Measurements from ENCODE around the gene RAD51B. TPM values are rescaled to one million over a fixed set of nuclear protein-coding genes. Genes with fewer than 3 reads are reported as not detected.

RAD51B gene
- total RNA-seq, 2 donors from 2014 or later: 22.8 to 33.8 TPM

DNA sequence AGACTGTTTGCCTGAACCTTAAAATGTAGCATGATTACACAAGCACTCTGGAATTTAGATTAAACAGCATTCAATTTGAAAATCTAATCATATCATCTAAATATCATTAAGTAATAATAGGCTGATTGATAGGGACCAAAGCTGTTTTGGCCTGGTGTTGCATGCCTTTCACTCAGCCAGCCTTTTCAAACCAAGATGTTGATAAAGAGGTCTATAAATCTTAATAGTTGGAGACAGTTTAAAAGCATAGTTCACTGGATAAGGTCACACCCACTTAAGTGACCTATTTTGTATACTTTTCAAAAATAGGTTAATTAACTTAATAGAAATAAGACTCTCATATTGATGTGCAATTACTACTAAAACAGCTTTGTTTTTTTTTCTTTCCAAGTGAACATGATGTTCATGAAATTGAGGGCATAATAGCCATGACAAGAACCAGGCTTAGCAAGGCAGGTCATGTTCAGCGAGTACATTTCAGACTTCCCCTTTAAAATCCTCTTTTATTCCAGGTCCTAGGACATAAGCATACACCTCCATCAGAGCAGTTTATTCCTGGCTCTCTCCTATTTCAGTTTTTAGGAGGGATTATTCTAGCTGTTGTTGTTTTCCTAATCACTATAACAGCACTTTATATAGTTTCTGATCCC is 349.0 kb downstream of the RAD51B start:
- H3K4me3 Mint-ChIP-seq: no peak overlapping the region

DNA sequence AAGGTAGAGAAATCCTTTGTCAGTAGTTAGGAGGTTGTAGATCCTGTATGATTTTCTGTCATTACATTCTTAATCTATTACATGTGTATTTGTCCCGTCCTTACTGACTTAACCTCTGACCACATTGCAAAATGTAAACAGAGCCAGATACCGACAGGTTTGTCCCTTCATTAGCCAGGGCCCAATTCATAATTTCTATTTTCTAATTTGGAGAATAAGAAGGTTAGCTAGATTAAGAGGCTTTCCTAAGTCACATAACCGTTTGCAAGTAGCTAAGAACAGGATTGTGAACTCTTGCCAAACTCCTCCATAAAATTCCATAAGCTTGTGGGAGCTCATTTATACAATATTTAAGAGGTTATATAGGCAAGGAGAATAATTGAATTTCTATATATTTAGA is 352.6 kb downstream of the RAD51B start:
- 93% methylated on average over 3 of the region's 3 CpGs; no CpG with 5 or more reads in 1 of the 2 experiments for WGBS, 2 experiments (ENCODE audit: insufficient coverage in 1 of 2, insufficient read length in 1 of 2)
- TF ChIP-seq, protein P1, sequence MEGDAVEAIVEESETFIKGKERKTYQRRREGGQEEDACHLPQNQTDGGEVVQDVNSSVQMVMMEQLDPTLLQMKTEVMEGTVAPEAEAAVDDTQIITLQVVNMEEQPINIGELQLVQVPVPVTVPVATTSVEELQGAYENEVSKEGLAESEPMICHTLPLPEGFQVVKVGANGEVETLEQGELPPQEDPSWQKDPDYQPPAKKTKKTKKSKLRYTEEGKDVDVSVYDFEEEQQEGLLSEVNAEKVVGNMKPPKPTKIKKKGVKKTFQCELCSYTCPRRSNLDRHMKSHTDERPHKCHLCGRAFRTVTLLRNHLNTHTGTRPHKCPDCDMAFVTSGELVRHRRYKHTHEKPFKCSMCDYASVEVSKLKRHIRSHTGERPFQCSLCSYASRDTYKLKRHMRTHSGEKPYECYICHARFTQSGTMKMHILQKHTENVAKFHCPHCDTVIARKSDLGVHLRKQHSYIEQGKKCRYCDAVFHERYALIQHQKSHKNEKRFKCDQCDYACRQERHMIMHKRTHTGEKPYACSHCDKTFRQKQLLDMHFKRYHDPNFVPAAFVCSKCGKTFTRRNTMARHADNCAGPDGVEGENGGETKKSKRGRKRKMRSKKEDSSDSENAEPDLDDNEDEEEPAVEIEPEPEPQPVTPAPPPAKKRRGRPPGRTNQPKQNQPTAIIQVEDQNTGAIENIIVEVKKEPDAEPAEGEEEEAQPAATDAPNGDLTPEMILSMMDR (conservative IDR thresholded peaks at IDR 0.05): no peak
- H3K9me3 Mint-ChIP-seq: peaks cover 2% of the 10 kb centered on the region

More for the DNA sequence above, 349.0 kb downstream of the RAD51B start:
- Mint-ChIP-seq H3K36me3 (ENCODE audit: low read depth) (no peaks in the 10 kb centered on the region), H3K27ac (no peak overlapping the region), H3K9me3 (peaks cover 2% of the 10 kb centered on the region), H3K27me3 (ENCODE audit: insufficient read depth) (no peaks in the 10 kb centered on the region), H3K4me1 (peaks cover 30% of the 10 kb centered on the region)
- no peak for DNase-seq
- WGBS, 2 experiments (ENCODE audit: insufficient coverage in 1 of 2, insufficient read length in 1 of 2): 88 to 100% methylated on average over 1 of the region's 1 CpG
- Histone ChIP-seq H3K9ac (ENCODE audit: extremely low read depth, low read length, poor library complexity, severe bottlenecking) (no peak overlapping the region), H3K27ac (ENCODE audit: low read depth, low read length) (no peak overlapping the region), H3K36me3 (ENCODE audit: control insufficient read depth, insufficient read depth, low read length) (no peaks in the 10 kb centered on the region), H3K4me3 (ENCODE audit: low read length) (no peak overlapping the region), H3K4me1 (ENCODE audit: control insufficient read depth, insufficient read depth, low read length) (peaks cover 11% of the 10 kb centered on the region), H3K9me3 (ENCODE audit: control insufficient read depth, low read length) (no peaks in the 10 kb centered on the region), H3K27me3 (ENCODE audit: control insufficient read depth, insufficient read depth, low read length, poor library complexity, severe bottlenecking) (no peaks in the 10 kb centered on the region)
- TF ChIP-seq, protein P1 (conservative IDR thresholded peaks at IDR 0.05): no peak

GRCh38 chr14:68172627-68173026 is 353.0 kb downstream of the RAD51B start:
- 100% methylated on average over 1 of the region's 1 CpG; no CpG with 5 or more reads in 1 of the 2 experiments for WGBS, 2 experiments (ENCODE audit: insufficient coverage in 1 of 2, insufficient read length in 1 of 2)

More for the DNA sequence above, 352.6 kb downstream of the RAD51B start:
- no peaks in the 10 kb centered on the region for H3K27me3 ChIP-seq (ENCODE audit: control insufficient read depth, insufficient read depth, low read length, poor library complexity, severe bottlenecking)
- Mint-ChIP-seq H3K27ac (no peak overlapping the region), H3K27me3 (ENCODE audit: insufficient read depth) (no peaks in the 10 kb centered on the region), H3K4me3 (no peak overlapping the region), H3K4me1 (peaks cover 13% of the 10 kb centered on the region), H3K36me3 (ENCODE audit: low read depth) (no peaks in the 10 kb centered on the region)
- H3K4me1 ChIP-seq (ENCODE audit: control insufficient read depth, insufficient read depth, low read length): peaks cover 11% of the 10 kb centered on the region
- no peak overlapping the region for H3K27ac ChIP-seq (ENCODE audit: low read depth, low read length)
- H3K9me3 ChIP-seq (ENCODE audit: control insufficient read depth, low read length): no peaks in the 10 kb centered on the region
- H3K4me3 ChIP-seq (ENCODE audit: low read length): no peak overlapping the region
- no peaks in the 10 kb centered on the region for H3K36me3 ChIP-seq (ENCODE audit: control insufficient read depth, insufficient read depth, low read length)
- DNase-seq: no peak
- no peak overlapping the region for H3K9ac ChIP-seq (ENCODE audit: extremely low read depth, low read length, poor library complexity, severe bottlenecking)

More at GRCh38 chr14:68172627-68173026, 353.0 kb downstream of the RAD51B start:
- Mint-ChIP-seq H3K4me3 (no peak overlapping the region), H3K27ac (no peak overlapping the region), H3K9me3 (peaks cover 2% of the 10 kb centered on the region), H3K27me3 (ENCODE audit: insufficient read depth) (no peaks in the 10 kb centered on the region), H3K4me1 (peaks cover 13% of the 10 kb centered on the region), H3K36me3 (ENCODE audit: low read depth) (no peaks in the 10 kb centered on the region)
- H3K9me3 ChIP-seq (ENCODE audit: control insufficient read depth, low read length): no peaks in the 10 kb centered on the region
- TF ChIP-seq, protein P1 (conservative IDR thresholded peaks at IDR 0.05): no peak
- H3K4me1 ChIP-seq (ENCODE audit: control insufficient read depth, insufficient read depth, low read length): peaks cover 11% of the 10 kb centered on the region
- DNase-seq: no peak
- no peak overlapping the region for H3K9ac ChIP-seq (ENCODE audit: extremely low read depth, low read length, poor library complexity, severe bottlenecking)
- H3K36me3 ChIP-seq (ENCODE audit: control insufficient read depth, insufficient read depth, low read length): no peaks in the 10 kb centered on the region
- no peaks in the 10 kb centered on the region for H3K27me3 ChIP-seq (ENCODE audit: control insufficient read depth, insufficient read depth, low read length, poor library complexity, severe bottlenecking)
- H3K4me3 ChIP-seq (ENCODE audit: low read length): peak overlapping the region; percentile 25
- no peak overlapping the region for H3K27ac ChIP-seq (ENCODE audit: low read depth, low read length)

Measured in endodermal cell (in vitro differentiated cells).